ENCODE data around the gene LDLRAD3.

DNA sequence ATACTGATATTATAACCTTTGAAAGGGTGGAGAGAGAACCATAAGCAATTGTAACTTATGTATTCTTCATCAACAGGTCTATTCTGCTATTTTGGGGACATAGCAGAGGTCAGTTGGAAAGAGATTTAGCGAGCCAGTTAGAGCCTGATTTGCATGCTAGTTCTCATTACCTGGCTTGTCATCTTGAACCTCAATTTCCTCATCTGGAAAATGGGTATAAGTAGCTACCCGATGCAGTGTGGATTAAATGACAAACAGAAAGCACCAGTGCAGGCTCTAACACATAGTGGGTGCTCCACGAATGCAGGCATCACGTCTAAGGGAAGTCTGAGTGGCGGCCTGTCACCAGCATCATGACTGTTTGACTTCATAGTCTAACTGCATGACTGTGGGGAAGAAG is 67.7 kb downstream of the LDLRAD3 start:
- TF ChIP-seq, protein P1, sequence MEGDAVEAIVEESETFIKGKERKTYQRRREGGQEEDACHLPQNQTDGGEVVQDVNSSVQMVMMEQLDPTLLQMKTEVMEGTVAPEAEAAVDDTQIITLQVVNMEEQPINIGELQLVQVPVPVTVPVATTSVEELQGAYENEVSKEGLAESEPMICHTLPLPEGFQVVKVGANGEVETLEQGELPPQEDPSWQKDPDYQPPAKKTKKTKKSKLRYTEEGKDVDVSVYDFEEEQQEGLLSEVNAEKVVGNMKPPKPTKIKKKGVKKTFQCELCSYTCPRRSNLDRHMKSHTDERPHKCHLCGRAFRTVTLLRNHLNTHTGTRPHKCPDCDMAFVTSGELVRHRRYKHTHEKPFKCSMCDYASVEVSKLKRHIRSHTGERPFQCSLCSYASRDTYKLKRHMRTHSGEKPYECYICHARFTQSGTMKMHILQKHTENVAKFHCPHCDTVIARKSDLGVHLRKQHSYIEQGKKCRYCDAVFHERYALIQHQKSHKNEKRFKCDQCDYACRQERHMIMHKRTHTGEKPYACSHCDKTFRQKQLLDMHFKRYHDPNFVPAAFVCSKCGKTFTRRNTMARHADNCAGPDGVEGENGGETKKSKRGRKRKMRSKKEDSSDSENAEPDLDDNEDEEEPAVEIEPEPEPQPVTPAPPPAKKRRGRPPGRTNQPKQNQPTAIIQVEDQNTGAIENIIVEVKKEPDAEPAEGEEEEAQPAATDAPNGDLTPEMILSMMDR (IDR thresholded peaks at IDR 0.05) = no peak
- TF ChIP-seq EZH2 (IDR thresholded peaks at IDR 0.05) (no peak), EZH2phosphoT487 (IDR thresholded peaks at IDR 0.05) (no peak)
